ENCODE results near the gene PTPRU. TPM values are rescaled to one million over a fixed set of nuclear protein-coding genes. Genes with fewer than 3 reads are reported as not detected.

PTPRU gene
- total and polyA plus RNA-seq, 2 experiments from 2014 or later: 8.0 to 105 TPM

DNA sequence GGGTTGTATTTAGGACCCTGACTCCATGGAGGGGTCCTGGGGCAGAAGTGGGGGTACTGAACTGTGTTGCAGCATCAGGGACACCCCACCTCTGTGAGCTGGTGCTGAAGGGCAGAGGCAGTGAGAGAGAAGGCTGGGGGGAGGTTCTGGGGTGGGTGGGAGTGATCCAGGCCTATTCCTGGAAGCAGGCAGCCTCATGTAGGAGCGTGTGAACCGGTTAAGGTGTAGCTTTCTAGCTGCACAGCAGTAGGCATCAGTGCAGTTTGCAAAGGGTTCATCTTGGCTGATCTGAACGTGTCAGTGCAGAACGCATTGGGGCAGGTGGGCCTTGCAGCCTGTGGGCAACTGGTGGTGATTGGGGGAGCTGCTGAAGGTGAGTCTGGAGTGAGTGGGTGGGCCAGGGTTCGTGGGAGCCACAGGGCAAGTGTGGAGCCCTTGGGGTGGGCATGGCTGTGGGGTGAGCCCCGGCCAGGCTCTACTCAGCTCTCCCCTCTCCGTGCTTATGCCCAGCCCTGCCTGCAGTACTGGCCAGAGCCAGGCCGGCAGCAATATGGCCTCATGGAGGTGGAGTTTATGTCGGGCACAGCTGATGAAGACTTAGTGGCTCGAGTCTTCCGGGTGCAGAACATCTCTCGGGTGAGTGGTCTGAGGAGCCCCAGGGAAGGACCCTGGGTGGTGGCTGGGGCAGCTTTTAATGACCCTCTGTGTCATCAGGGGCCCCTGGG is 86.7 kb downstream of the PTPRU start:
- Histone ChIP-seq H4K20me1 (replicated peaks; ENCODE audit: insufficient read depth) (no peaks in the 10 kb centered on the region), H3K9me2 (ENCODE audit: insufficient read depth) (no peaks in the 10 kb centered on the region), H3F3A (replicated peaks; ENCODE audit: low read depth) (no peaks in the 10 kb centered on the region), H3K27ac (ENCODE audit: low read depth) (no peak overlapping the region), H3K27me3 (ENCODE audit: insufficient read depth) (no peaks in the 10 kb centered on the region), H2AFZ (no peak overlapping the region), H3K4me1 (ENCODE audit: insufficient read depth) (peaks cover 5% of the 10 kb centered on the region), H3K36me3 (ENCODE audit: insufficient read depth) (peaks cover under 1% of the 10 kb centered on the region; the same call in 1 of the 2 replicates), H3K4me3 (no peak overlapping the region), H3K79me2 (replicated peaks; ENCODE audit: insufficient read depth) (no peaks in the 10 kb centered on the region), H3K4me2 (no peak overlapping the region)
- H3K27me3 Mint-ChIP-seq (ENCODE audit: insufficient read depth, low read depth, poor library complexity): peaks cover 8% of the 10 kb centered on the region
- no peak for ATAC-seq
- H3K36me3 Mint-ChIP-seq (ENCODE audit: low read depth): peaks cover 6% of the 10 kb centered on the region; the same call in 2 of the 3 replicates
- no peaks in the 10 kb centered on the region for H3K9me3 Mint-ChIP-seq
- no peak overlapping the region for H3K4me3 Mint-ChIP-seq
- H3K27ac Mint-ChIP-seq: no peak overlapping the region
- DNase-seq (ENCODE audit: low spot score): no peak
- H3K4me1 Mint-ChIP-seq: peaks cover 17% of the 10 kb centered on the region
- TF ChIP-seq ZNF331 (CRISPR knock-in tag; IDR thresholded peaks at IDR 0.05; ENCODE audit: low read depth) (no peak), EZH2 (IDR thresholded peaks at IDR 0.05; ENCODE audit: low read depth, unreplicated experiment) (no peak), REST (IDR thresholded peaks at IDR 0.05; ENCODE audit: unreplicated experiment) (no peak), EZH2phosphoT487 (IDR thresholded peaks at IDR 0.05; ENCODE audit: unreplicated experiment) (no peak), NANOG (IDR thresholded peaks at IDR 0.05; ENCODE audit: borderline replicate concordance) (no peak), CREB1 (CRISPR knock-in tag; IDR thresholded peaks at IDR 0.05; ENCODE audit: low read depth) (no peak), ETS1 (IDR thresholded peaks at IDR 0.05) (no peak), ZNF114 (CRISPR knock-in tag; IDR thresholded peaks at IDR 0.05) (no peak), JUNB (IDR thresholded peaks at IDR 0.05; ENCODE audit: unreplicated experiment) (no peak), STAT1 (IDR thresholded peaks at IDR 0.05; ENCODE audit: unreplicated experiment) (no peak), POLR2AphosphoS5 (IDR thresholded peaks at IDR 0.05; ENCODE audit: low read depth) (no peak)
- TF ChIP-seq, protein P1, sequence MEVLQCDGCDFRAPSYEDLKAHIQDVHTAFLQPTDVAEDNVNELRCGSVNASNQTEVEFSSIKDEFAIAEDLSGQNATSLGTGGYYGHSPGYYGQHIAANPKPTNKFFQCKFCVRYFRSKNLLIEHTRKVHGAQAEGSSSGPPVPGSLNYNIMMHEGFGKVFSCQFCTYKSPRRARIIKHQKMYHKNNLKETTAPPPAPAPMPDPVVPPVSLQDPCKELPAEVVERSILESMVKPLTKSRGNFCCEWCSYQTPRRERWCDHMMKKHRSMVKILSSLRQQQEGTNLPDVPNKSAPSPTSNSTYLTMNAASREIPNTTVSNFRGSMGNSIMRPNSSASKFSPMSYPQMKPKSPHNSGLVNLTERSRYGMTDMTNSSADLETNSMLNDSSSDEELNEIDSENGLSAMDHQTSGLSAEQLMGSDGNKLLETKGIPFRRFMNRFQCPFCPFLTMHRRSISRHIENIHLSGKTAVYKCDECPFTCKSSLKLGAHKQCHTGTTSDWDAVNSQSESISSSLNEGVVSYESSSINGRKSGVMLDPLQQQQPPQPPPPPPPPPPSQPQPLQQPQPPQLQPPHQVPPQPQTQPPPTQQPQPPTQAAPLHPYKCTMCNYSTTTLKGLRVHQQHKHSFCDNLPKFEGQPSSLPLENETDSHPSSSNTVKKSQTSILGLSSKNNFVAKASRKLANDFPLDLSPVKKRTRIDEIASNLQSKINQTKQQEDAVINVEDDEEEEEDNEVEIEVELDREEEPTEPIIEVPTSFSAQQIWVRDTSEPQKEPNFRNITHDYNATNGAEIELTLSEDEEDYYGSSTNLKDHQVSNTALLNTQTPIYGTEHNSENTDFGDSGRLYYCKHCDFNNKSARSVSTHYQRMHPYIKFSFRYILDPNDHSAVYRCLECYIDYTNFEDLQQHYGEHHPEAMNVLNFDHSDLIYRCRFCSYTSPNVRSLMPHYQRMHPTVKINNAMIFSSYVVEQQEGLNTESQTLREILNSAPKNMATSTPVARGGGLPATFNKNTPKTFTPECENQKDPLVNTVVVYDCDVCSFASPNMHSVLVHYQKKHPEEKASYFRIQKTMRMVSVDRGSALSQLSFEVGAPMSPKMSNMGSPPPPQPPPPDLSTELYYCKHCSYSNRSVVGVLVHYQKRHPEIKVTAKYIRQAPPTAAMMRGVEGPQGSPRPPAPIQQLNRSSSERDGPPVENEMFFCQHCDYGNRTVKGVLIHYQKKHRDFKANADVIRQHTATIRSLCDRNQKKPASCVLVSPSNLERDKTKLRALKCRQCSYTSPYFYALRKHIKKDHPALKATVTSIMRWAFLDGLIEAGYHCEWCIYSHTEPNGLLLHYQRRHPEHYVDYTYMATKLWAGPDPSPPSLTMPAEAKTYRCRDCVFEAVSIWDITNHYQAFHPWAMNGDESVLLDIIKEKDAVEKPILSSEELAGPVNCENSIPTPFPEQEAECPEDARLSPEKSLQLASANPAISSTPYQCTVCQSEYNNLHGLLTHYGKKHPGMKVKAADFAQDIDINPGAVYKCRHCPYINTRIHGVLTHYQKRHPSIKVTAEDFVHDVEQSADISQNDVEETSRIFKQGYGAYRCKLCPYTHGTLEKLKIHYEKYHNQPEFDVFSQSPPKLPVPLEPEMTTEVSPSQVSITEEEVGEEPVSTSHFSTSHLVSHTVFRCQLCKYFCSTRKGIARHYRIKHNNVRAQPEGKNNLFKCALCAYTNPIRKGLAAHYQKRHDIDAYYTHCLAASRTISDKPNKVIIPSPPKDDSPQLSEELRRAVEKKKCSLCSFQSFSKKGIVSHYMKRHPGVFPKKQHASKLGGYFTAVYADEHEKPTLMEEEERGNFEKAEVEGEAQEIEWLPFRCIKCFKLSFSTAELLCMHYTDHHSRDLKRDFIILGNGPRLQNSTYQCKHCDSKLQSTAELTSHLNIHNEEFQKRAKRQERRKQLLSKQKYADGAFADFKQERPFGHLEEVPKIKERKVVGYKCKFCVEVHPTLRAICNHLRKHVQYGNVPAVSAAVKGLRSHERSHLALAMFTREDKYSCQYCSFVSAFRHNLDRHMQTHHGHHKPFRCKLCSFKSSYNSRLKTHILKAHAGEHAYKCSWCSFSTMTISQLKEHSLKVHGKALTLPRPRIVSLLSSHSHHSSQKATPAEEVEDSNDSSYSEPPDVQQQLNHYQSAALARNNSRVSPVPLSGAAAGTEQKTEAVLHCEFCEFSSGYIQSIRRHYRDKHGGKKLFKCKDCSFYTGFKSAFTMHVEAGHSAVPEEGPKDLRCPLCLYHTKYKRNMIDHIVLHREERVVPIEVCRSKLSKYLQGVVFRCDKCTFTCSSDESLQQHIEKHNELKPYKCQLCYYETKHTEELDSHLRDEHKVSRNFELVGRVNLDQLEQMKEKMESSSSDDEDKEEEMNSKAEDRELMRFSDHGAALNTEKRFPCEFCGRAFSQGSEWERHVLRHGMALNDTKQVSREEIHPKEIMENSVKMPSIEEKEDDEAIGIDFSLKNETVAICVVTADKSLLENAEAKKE (CRISPR knock-in tag; IDR thresholded peaks at IDR 0.05): no peak
- TF ChIP-seq, protein P2, sequence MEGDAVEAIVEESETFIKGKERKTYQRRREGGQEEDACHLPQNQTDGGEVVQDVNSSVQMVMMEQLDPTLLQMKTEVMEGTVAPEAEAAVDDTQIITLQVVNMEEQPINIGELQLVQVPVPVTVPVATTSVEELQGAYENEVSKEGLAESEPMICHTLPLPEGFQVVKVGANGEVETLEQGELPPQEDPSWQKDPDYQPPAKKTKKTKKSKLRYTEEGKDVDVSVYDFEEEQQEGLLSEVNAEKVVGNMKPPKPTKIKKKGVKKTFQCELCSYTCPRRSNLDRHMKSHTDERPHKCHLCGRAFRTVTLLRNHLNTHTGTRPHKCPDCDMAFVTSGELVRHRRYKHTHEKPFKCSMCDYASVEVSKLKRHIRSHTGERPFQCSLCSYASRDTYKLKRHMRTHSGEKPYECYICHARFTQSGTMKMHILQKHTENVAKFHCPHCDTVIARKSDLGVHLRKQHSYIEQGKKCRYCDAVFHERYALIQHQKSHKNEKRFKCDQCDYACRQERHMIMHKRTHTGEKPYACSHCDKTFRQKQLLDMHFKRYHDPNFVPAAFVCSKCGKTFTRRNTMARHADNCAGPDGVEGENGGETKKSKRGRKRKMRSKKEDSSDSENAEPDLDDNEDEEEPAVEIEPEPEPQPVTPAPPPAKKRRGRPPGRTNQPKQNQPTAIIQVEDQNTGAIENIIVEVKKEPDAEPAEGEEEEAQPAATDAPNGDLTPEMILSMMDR (conservative IDR thresholded peaks at IDR 0.05; ENCODE audit: low read depth in 2 of 2): no peak

All from GM23338 (cell line).